HG03460 (cell line): ENCODE results near the gene SGTA.
"Not testable (repeated sequence)": the region's sequence is repeated elsewhere in the genome, so short reads cannot be mapped to it uniquely, and the experiment has no call there.

Experiments used
- ATAC-seq: cut with Tn5 transposase; IDR thresholded peaks from one replicate; pipeline ENCODE4 v1.9.1; 2021; ENCODE audit not compliant: unreplicated experiment

Gene SGTA

DNA sequence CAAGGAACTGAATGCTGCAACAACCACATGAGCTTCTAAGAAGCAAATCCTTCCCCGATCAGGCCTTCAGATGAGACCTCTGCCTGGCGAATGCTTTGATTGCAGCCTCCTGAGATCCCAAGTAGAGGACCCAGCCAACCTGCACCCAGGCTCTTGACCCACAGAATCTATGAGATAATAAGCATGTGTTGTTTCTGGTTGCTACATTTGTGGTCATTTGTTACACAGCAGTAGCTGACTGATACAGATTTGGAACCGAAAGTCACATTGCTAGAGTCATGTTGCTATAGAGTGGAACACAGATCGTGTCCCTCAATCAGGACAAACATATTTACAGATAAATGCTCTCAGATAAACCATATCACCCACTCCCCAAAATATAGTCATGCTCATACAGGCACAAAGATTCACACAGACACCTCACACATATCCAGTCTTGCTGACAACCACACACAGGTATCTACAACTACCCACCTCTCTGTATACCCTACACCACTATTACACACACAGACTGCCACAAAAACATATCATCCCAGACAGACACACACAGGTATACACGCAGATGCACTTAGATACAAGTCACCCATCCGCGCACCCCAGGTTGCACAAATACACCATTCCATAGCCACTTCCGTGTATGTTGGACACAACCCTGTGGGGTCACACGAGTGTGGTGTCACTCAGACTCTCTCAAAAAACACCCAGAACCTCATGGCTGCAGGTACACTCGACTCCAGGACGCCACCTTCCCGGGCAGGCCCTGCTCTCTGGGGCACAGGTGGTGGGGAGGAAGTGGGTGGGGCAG lies 67.4 kb downstream of the SGTA start:
- ATAC-seq = no peak

- no peak for ATAC-seq
Observed at GRCh38 chr19:2714531-2715269, 68.4 kb downstream of the SGTA start.

DNA sequence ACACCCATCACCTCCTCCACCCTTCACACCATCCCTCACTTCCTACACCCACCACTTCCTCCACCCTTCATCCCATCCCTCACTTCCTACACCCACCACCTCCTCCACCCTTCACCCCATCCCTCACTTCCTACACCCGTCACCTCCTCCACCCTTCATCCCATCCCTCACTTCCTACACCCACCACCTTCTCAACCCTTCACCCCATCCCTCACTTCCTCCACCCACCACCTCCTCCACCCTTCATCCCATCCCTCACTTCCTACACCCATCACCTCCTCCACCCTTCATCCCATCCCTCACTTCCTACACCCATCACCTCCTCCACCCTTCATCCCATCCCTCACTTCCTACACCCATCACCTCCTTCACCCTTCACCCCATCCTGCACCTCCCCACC lies 69.0 kb downstream of the SGTA start:
- ATAC-seq = not testable (repeated sequence)

GRCh38 chr19:2713170-2713569 lies 69.9 kb downstream of the SGTA start:
- not testable (repeated sequence) for ATAC-seq

DNA sequence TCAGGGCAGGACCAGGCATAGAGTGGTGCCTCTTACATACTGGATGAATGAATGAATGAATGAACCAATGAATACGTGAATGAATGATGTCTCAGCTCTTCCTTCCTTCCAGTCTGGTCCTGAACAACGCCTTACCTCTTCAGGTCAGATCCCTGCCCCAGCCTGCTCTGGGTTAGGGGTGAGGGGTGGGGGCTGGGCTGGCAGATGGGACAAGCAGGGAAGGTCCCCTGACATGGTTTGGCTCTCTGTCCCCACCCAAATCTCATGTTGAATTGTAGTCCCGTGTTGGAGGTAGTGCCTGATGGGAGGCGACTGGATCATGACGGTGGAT lies 71.2 kb downstream of the SGTA start:
- no peak for ATAC-seq

- ATAC-seq = no peak
Observed at GRCh38 chr19:2711172-2711874, 71.8 kb downstream of the SGTA start.

- ATAC-seq = no peak
Observed at GRCh38 chr19:2706251-2706650, 76.8 kb downstream of the SGTA start.
